Heart left ventricle (tissue), 16 donors: ENCODE data around the gene APOBEC2. TPM values are rescaled to one million over a fixed set of nuclear protein-coding genes. Genes with fewer than 3 reads are reported as not detected.
A peak's percentile ranks its signal among the peaks of the same experiment; 100 is the strongest.

Source experiments
- ATAC-seq, 4 donors: fragments of 200-7000 bp; cut with Tn5 transposase; one replicate each; pipeline ENCODE4 v1.9.1; 2020 to 2022; ENCODE audit warnings: moderate library complexity in 4 of 4, mild to moderate bottlenecking in 3 of 4, moderate number of reproducible peaks in 1 of 4
- DNase-seq, 5 donors: peaks; one replicate each; pipeline ENCODE4 v3.0.0-alpha.2; 2020
- H3K27ac ChIP-seq, 12 donors: fragments of 200-600 bp; sonication (generic) in 4 of 12; one replicate each; pipeline versions ENCODE4 v1.5.0 to v1.8.0; 2016 to 2022; ENCODE audit warnings: mild to moderate bottlenecking in 2 of 12
- H3K27me3 ChIP-seq, 9 donors: fragments of 200-600 bp; sonication (generic) in 2 of 9; one replicate each; pipeline versions ENCODE4 v1.5.1 to v1.8.0; 2016 to 2022; ENCODE audit warnings: mild to moderate bottlenecking in 3 of 9
- H3K36me3 ChIP-seq, 9 donors: fragments of 200-600 bp; sonication (generic) in 2 of 9; one replicate each; pipeline versions ENCODE4 v1.5.0 to v1.8.0; 2018 to 2022; ENCODE audit warnings: mild to moderate bottlenecking in 2 of 9
- H3K4me1 ChIP-seq, 12 donors: fragments of 200-600 bp; sonication (generic) in 4 of 12; one replicate each; pipeline versions ENCODE4 v1.5.0 to v1.8.0; 2016 to 2022; ENCODE audit warnings: mild to moderate bottlenecking in 3 of 12
- H3K4me3 ChIP-seq, 12 donors: fragments of 200-600 bp; sonication (generic) in 4 of 12; one replicate each; pipeline versions ENCODE4 v1.5.0 to v1.8.0; 2017 to 2022; ENCODE audit warnings: mild to moderate bottlenecking in 9 of 12, moderate library complexity in 4 of 12
- H3K9me3 ChIP-seq, 12 donors: fragments of 200-600 bp; sonication (generic) in 4 of 12; one replicate each; pipeline versions ENCODE4 v1.5.0 to v1.8.0; 2016 to 2022; ENCODE audit warnings: mild to moderate bottlenecking in 1 of 12
- CTCF ChIP-seq, 12 donors: fragments of 200-600 bp; sonication (generic) in 4 of 12; IDR thresholded peaks; one replicate each; pipeline versions ENCODE4 v1.5.0 to v1.8.0; 2018 to 2022; ENCODE audit warnings: antibody characterized with exemption in 12 of 12, mild to moderate bottlenecking in 5 of 12
- POLR2A ChIP-seq, 2 donors: fragments of 450-650 bp; IDR thresholded peaks; one replicate each; pipeline ENCODE4 v1.6.1; 2017; ENCODE audit warnings: antibody characterized with exemption in 2 of 2, mild to moderate bottlenecking in 2 of 2, moderate library complexity in 2 of 2
- WGBS, 4 donors: extraction: QIAGEN DNeasy Blood & Tissue Kit in 2 of 4; methylation state at CpG; one replicate each; pipeline versions ENCODE4 v1.1.5 to v1.1.7; 2013 to 2018; 5-methylcytosine and 5-hydroxymethylcytosine counted together
- intact Hi-C, 10 donors: fragments of 100-400 bp; cut with DNase I; formaldehyde crosslinking; loops; one replicate each; pipeline versions ENCODE4 v1.11.1 to v1.14.2; 2022
- polyA plus RNA-seq, 2 donors: library from polyadenylated mRNA; stranded (reverse); fragments of 200-250 nt; gene quantifications; one replicate each; pipeline ENCODE4 v1.2.3, GENCODE V29; 2013
- total RNA-seq, 9 donors: library from RNA; depleted of rRNA in 2 of 9; stranded (reverse); fragments of >200 nt in 2 of 9; fragmentation: NEBNext Ultra II Directional in 3 of 9; extraction: Animal tissue kit (Norgen Biotek cat#: 25700) in 3 of 9; gene quantifications; one replicate each; pipeline versions ENCODE4 v1.1.0 to v1.2.4, GENCODE V29; 2016 to 2023
- donor health status: ischemic (EF 13 %, LVEDD 7.1; RV severe dilation, severe dysfunction).
- donor health status: healthy with polysubstance abuse.
- donor health status: DM: no; HTN: yes; CAD: no.
- donor health status: DM: no; HTN: no; CAD: no.
- donor health status: ischemic (EF 25% LVEDD 6.9; RV normal size, moderate dysfunction).
- donor health status: ischemic (EF 25% LVEDD 5.7; RV mildly dilated, moderate dysfunction).
- donor health status: healthy.
- donor health status: DM: yes; HTN: yes; CAD: no.
- donor health status: ischemic (EF 35%, LVEDD 5.7; RV mildly dilated, moderate dysfunction).
- donor health status: nonischemic (EF 11% LVEDD 7.7; RV severe dilation, severe dysfunction).
- donor health status: DM: yes; HTN: yes; CAD: no.
- donor health status: PGD.
- donor health status: ischemic (EF 29% LVEDD 5.4; RV normal size, mild dysfunction).
- donor health status: nonischemic (EF 23%, LVEDD 6.1; RV moderate dilation, normal function).

APOBEC2 gene
- total and polyA plus RNA-seq, 11 donors = 72.3 to 524 (median 237) TPM

- peak overlapping the region in 9 of 12 donors; percentile 12 to 100 (median 99) for H3K27ac ChIP-seq
- no peak for DNase-seq
- TF ChIP-seq CTCF (IDR thresholded peaks at IDR 0.05) (no peak), POLR2A (IDR thresholded peaks at IDR 0.05) (no peak)
- peaks cover 0 to 48% (median 32%) of the 10 kb centered on the region in 12 donors for H3K4me1 ChIP-seq
- no peak overlapping the region for H3K4me3 ChIP-seq
- intact Hi-C loops = no loop called here
- 54 to 64% (median 57%) methylated on average over 4 of the region's 4 CpGs for WGBS, 4 donors
- ATAC-seq = no peak
- peaks cover 0 to 26% (median 22%) of the 10 kb centered on the region in 9 donors for H3K36me3 ChIP-seq
- no peaks in the 10 kb centered on the region for H3K9me3 ChIP-seq
- no peaks in the 10 kb centered on the region for H3K27me3 ChIP-seq
Observed at GRCh38 chr6:41075651-41076626, 22.9 kb downstream of the APOBEC2 start.

- Histone ChIP-seq H3K9me3 (no peaks in the 10 kb centered on the region), H3K27ac (no peak overlapping the region), H3K27me3 (no peaks in the 10 kb centered on the region), H3K4me1 (peaks cover 0 to 45% (median 28%) of the 10 kb centered on the region in 12 donors), H3K36me3 (peaks cover 0 to 42% (median 37%) of the 10 kb centered on the region in 9 donors), H3K4me3 (no peak overlapping the region)
- WGBS, 4 donors = 89 to 94% (median 93%) methylated on average over 2 of the region's 2 CpGs
- no peak for ATAC-seq
- TF ChIP-seq POLR2A (IDR thresholded peaks at IDR 0.05) (no peak), CTCF (IDR thresholded peaks at IDR 0.05) (no peak)
- intact Hi-C loops = no loop called here
- no peak for DNase-seq
Observed at GRCh38 chr6:41077536-41077935, 24.5 kb downstream of the APOBEC2 start.

- ATAC-seq = no peak
- no peaks in the 10 kb centered on the region for H3K9me3 ChIP-seq
- peaks cover 0 to 48% (median 40%) of the 10 kb centered on the region in 9 donors for H3K36me3 ChIP-seq
- no peak for TF ChIP-seq POLR2A (IDR thresholded peaks at IDR 0.05)
- TF ChIP-seq CTCF (IDR thresholded peaks at IDR 0.05) = no peak
- intact Hi-C loops = no loop called here
- WGBS, 4 donors = 90 to 95% (median 92%) methylated on average over 3 of the region's 3 CpGs
- DNase-seq = no peak
- H3K4me1 ChIP-seq = peaks cover 0 to 45% (median 28%) of the 10 kb centered on the region in 12 donors
- no peaks in the 10 kb centered on the region for H3K27me3 ChIP-seq
- H3K27ac ChIP-seq = no peak overlapping the region
- H3K4me3 ChIP-seq = no peak overlapping the region
Observed at GRCh38 chr6:41078101-41078500, 25.1 kb downstream of the APOBEC2 start.

GRCh38 chr6:41079080-41079479 lies 26.1 kb downstream of the APOBEC2 start:
- H3K9me3 ChIP-seq = no peaks in the 10 kb centered on the region
- no peak for TF ChIP-seq CTCF (IDR thresholded peaks at IDR 0.05)
- no peak for TF ChIP-seq POLR2A (IDR thresholded peaks at IDR 0.05)
- WGBS, 4 donors = 93 to 100% (median 96%) methylated on average over 1 of the region's 1 CpG
- H3K36me3 ChIP-seq = peaks cover 0 to 57% (median 50%) of the 10 kb centered on the region in 9 donors
- no peak overlapping the region for H3K4me3 ChIP-seq
- H3K27ac ChIP-seq = no peak overlapping the region
- intact Hi-C loops = no loop called here
- DNase-seq (no peak), ATAC-seq (no peak)
- H3K27me3 ChIP-seq = no peaks in the 10 kb centered on the region
- peaks cover 0 to 43% (median 25%) of the 10 kb centered on the region in 12 donors for H3K4me1 ChIP-seq
